HEK293 (cell line): Measurements from ENCODE around the gene CAMK2N1.

Experiments
- CTCF ChIA-PET: fragments of 350-600 bp; formaldehyde crosslinking; extraction: SDS; loops from one replicate; lab custom pipeline; 2021; ENCODE audit warnings: antibody characterized with exemption; lab: Yijun Ruan, JAX
- POLR2A ChIA-PET: fragments of 300-600 bp; formaldehyde crosslinking; extraction: SDS; loops from one replicate; lab custom pipeline; 2020; ENCODE audit warnings: antibody characterized with exemption, inconsistent platforms; lab: Yijun Ruan, JAX
- H3K27ac ChIP-seq: fragments of 200-500 bp; sonication (Bioruptor generic); 2 replicates; pipeline ENCODE4 v1.5.1; 2014; ENCODE audit warnings: low read depth, low read length, control low read depth, inconsistent platforms; ENCODE audit errors: extremely low read depth
- H3K36me3 ChIP-seq, 2 experiments: fragments of 200-500 bp in 1 of 2; sonication (Bioruptor generic) in 1 of 2; 1 replicate in 1 of 2; 2 replicates in 1 of 2; pipeline ENCODE4 v1.5.1; 2014 to 2017; ENCODE audit warnings: inconsistent platforms in 2 of 2, low read length in 2 of 2; ENCODE audit not compliant: control insufficient read depth in 2 of 2, insufficient read depth in 1 of 2
- H3K4me1 ChIP-seq: fragments of 200-500 bp; sonication (Bioruptor generic); 2 replicates; pipeline ENCODE4 v1.5.1; 2014; ENCODE audit warnings: mild to moderate bottlenecking, low read length, inconsistent platforms; ENCODE audit not compliant: control insufficient read depth, insufficient read depth
- H3K4me3 ChIP-seq: 2 replicates; pipeline ENCODE4 v1.5.1; 2011; ENCODE audit warnings: low read depth, mild to moderate bottlenecking, control low read depth, low read length, moderate library complexity
- H3K9me3 ChIP-seq: fragments of 200-500 bp; sonication (Bioruptor generic); 2 replicates; pipeline ENCODE4 v1.5.1; 2014; ENCODE audit warnings: low read depth, low read length, inconsistent platforms; ENCODE audit not compliant: control insufficient read depth, insufficient read depth
- BCL11B ChIP-seq: fragments of 450-650 bp; formaldehyde crosslinking; IDR thresholded peaks from 2 replicates; pipeline ENCODE4 v1.5.1; 2016; ENCODE audit warnings: low read depth, missing biosample characterization, missing genetic modification characterization
- HOXC10 ChIP-seq: sonication (generic); formaldehyde crosslinking; IDR thresholded peaks from 2 replicates; pipeline ENCODE4 v1.8.1; 2023; ENCODE audit warnings: mild to moderate bottlenecking, missing genetic modification reagents
- IKZF3 ChIP-seq: fragments of 450-650 bp; IDR thresholded peaks from 2 replicates; pipeline ENCODE4 v1.5.0; 2018; ENCODE audit warnings: missing biosample characterization, mild to moderate bottlenecking, missing genetic modification characterization, moderate library complexity
- KLF1 ChIP-seq: fragments of 450-650 bp; formaldehyde crosslinking; IDR thresholded peaks from 2 replicates; pipeline ENCODE4 v1.5.1; 2016; ENCODE audit warnings: missing biosample characterization, missing genetic modification characterization
- SP3 ChIP-seq: fragments of 450-650 bp; formaldehyde crosslinking; IDR thresholded peaks from 2 replicates; pipeline ENCODE4 v1.5.1; 2016; ENCODE audit warnings: missing biosample characterization, missing genetic modification characterization
- ZBTB8A ChIP-seq: fragments of 450-650 bp; formaldehyde crosslinking; IDR thresholded peaks from 2 replicates; pipeline ENCODE4 v1.5.1; 2016; ENCODE audit warnings: missing biosample characterization, missing genetic modification characterization
- ZNF221 ChIP-seq: fragments of 450-650 bp; formaldehyde crosslinking; IDR thresholded peaks from 2 replicates; pipeline ENCODE4 v1.5.1; 2017; ENCODE audit warnings: missing biosample characterization, missing genetic modification characterization, borderline replicate concordance
- ZNF239 ChIP-seq: fragments of 450-650 bp; formaldehyde crosslinking; IDR thresholded peaks from 2 replicates; pipeline ENCODE4 v1.5.1; 2016; ENCODE audit warnings: missing biosample characterization, missing genetic modification characterization
- ZNF292 ChIP-seq: fragments of 450-650 bp; formaldehyde crosslinking; IDR thresholded peaks from 2 replicates; pipeline ENCODE4 v1.5.1; 2016; ENCODE audit warnings: low read depth, missing biosample characterization, missing genetic modification characterization, borderline replicate concordance
- ZNF354C ChIP-seq: fragments of 450-650 bp; formaldehyde crosslinking; IDR thresholded peaks from 2 replicates; pipeline ENCODE4 v1.5.1; 2016; ENCODE audit warnings: missing biosample characterization, missing genetic modification characterization, low read depth, borderline replicate concordance
- ZNF514 ChIP-seq: fragments of 450-650 bp; formaldehyde crosslinking; IDR thresholded peaks from 2 replicates; pipeline ENCODE4 v1.5.1; 2016; ENCODE audit warnings: missing biosample characterization, missing genetic modification characterization
- ZNF555 ChIP-seq: fragments of 450-650 bp; formaldehyde crosslinking; conservative IDR thresholded peaks from 2 replicates; pipeline ENCODE4 v1.5.1; 2017; ENCODE audit warnings: missing biosample characterization, mild to moderate bottlenecking, missing genetic modification characterization, inconsistent platforms
- ZNF561 ChIP-seq: fragments of 450-650 bp; IDR thresholded peaks from 2 replicates; pipeline ENCODE4 v1.5.1; 2018; ENCODE audit warnings: missing biosample characterization, missing genetic modification characterization, borderline replicate concordance
- ZNF600 ChIP-seq: fragments of 450-650 bp; formaldehyde crosslinking; IDR thresholded peaks from 2 replicates; pipeline ENCODE4 v1.5.1; 2016; ENCODE audit warnings: missing biosample characterization, missing genetic modification characterization
- TF ChIP-seq, protein P1 (sequence below): fragments of 450-650 bp; formaldehyde crosslinking; IDR thresholded peaks from 2 replicates; pipeline ENCODE4 v1.5.1; 2016; ENCODE audit warnings: missing biosample characterization, missing genetic modification characterization, borderline replicate concordance
- TF ChIP-seq, protein P2 (sequence below): fragments of 450-650 bp; formaldehyde crosslinking; IDR thresholded peaks from 2 replicates; pipeline ENCODE4 v1.5.1; 2016; ENCODE audit warnings: missing biosample characterization, missing genetic modification characterization
- TF ChIP-seq, protein P3 (sequence below): fragments of 450-650 bp; formaldehyde crosslinking; IDR thresholded peaks from 2 replicates; pipeline ENCODE4 v1.5.1; 2016; ENCODE audit warnings: missing biosample characterization, missing genetic modification characterization, low read depth
- TF ChIP-seq, protein P4 (sequence below): fragments of 450-650 bp; formaldehyde crosslinking; IDR thresholded peaks from 2 replicates; pipeline ENCODE4 v1.5.1; 2016; ENCODE audit warnings: missing biosample characterization, missing genetic modification characterization, low read depth

The CAMK2N1 gene

DNA sequence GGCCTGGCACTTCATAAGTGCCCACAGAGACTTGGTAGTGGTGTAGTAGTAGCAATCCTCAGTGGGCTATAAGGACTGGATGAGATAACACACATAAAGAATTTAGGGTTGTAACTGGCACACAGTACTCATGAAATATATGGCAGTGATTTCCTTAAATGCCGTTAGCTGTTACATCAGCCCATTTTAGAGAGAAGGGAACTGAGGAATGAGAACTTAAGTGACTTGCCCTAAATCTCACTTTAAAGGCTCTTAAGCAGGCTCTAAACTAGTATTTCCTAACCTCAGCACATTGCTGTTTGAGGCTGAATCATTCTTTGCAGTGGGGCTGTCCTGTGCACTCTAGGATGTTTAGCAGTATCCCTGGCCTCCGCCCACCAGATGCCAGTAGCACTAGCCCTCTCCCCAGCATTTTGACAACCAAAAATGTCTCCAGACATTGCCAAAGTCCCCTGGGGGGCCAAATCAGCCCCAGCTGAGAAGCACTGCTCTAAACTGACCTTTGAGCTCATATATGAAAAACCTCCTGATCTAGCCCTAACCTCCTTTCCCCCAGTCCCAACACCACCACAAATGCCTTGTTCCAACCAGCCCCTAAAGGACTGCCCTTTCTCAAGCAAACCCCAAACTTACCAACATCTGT lies 11.6 kb downstream of the CAMK2N1 start (continued):
- TF ChIP-seq ZNF239 (tag by site-specific recombination), result no peak
- TF ChIP-seq ZNF354C (tag by site-specific recombination), result no peak
- TF ChIP-seq ZNF514 (tag by site-specific recombination), result no peak
- no peak for TF ChIP-seq IKZF3 (tag by site-specific recombination)
- no peak for TF ChIP-seq ZNF221 (tag by site-specific recombination)
- TF ChIP-seq SP3, result no peak

DNA sequence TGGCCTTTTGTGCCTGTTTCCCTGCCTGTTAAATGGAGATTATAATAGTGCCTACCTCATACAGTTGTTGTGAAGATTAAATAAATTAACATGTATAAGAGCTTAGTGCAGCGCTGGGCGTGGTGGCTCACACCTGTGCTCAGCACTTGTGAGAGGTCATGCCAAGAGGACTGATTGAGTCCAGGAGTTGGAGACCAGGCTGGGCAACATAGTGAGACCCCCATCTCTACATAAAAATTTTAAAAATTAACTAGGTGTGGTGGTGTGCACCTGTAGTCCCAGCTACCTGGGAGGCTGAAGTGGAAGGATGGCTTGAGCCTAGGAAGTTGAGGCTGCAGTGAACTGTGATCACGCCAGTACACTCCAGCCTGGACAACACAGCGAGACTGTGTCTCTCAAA lies 12.1 kb downstream of the CAMK2N1 start:
- no peak overlapping the region for H3K27ac ChIP-seq
- ChIA-PET CTCF (interaction anchor here (1.0 to 1.4 kb wide), 2 partner anchors 20 to 556 kb away, joined by 3 read pairs; no protein-coding TSS in a partner anchor), POLR2A (no interaction called here)
- H3K4me1 ChIP-seq, result peaks cover 4% of the 10 kb centered on the region
- TF ChIP-seq ZNF600 (tag by site-specific recombination) (no peak), KLF1 (no peak), HOXC10 (CRISPR knock-in tag) (no peak), ZNF292 (no peak), ZNF561 (tag by site-specific recombination) (no peak), ZBTB8A (tag by site-specific recombination) (no peak), BCL11B (tag by site-specific recombination) (no peak), ZNF555 (tag by site-specific recombination) (no peak), ZNF221 (tag by site-specific recombination) (no peak)
- TF ChIP-seq, protein P1, sequence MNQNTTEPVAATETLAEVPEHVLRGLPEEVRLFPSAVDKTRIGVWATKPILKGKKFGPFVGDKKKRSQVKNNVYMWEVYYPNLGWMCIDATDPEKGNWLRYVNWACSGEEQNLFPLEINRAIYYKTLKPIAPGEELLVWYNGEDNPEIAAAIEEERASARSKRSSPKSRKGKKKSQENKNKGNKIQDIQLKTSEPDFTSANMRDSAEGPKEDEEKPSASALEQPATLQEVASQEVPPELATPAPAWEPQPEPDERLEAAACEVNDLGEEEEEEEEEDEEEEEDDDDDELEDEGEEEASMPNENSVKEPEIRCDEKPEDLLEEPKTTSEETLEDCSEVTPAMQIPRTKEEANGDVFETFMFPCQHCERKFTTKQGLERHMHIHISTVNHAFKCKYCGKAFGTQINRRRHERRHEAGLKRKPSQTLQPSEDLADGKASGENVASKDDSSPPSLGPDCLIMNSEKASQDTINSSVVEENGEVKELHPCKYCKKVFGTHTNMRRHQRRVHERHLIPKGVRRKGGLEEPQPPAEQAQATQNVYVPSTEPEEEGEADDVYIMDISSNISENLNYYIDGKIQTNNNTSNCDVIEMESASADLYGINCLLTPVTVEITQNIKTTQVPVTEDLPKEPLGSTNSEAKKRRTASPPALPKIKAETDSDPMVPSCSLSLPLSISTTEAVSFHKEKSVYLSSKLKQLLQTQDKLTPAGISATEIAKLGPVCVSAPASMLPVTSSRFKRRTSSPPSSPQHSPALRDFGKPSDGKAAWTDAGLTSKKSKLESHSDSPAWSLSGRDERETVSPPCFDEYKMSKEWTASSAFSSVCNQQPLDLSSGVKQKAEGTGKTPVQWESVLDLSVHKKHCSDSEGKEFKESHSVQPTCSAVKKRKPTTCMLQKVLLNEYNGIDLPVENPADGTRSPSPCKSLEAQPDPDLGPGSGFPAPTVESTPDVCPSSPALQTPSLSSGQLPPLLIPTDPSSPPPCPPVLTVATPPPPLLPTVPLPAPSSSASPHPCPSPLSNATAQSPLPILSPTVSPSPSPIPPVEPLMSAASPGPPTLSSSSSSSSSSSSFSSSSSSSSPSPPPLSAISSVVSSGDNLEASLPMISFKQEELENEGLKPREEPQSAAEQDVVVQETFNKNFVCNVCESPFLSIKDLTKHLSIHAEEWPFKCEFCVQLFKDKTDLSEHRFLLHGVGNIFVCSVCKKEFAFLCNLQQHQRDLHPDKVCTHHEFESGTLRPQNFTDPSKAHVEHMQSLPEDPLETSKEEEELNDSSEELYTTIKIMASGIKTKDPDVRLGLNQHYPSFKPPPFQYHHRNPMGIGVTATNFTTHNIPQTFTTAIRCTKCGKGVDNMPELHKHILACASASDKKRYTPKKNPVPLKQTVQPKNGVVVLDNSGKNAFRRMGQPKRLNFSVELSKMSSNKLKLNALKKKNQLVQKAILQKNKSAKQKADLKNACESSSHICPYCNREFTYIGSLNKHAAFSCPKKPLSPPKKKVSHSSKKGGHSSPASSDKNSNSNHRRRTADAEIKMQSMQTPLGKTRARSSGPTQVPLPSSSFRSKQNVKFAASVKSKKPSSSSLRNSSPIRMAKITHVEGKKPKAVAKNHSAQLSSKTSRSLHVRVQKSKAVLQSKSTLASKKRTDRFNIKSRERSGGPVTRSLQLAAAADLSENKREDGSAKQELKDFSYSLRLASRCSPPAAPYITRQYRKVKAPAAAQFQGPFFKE (tag by site-specific recombination), result no peak
- TF ChIP-seq, protein P2, sequence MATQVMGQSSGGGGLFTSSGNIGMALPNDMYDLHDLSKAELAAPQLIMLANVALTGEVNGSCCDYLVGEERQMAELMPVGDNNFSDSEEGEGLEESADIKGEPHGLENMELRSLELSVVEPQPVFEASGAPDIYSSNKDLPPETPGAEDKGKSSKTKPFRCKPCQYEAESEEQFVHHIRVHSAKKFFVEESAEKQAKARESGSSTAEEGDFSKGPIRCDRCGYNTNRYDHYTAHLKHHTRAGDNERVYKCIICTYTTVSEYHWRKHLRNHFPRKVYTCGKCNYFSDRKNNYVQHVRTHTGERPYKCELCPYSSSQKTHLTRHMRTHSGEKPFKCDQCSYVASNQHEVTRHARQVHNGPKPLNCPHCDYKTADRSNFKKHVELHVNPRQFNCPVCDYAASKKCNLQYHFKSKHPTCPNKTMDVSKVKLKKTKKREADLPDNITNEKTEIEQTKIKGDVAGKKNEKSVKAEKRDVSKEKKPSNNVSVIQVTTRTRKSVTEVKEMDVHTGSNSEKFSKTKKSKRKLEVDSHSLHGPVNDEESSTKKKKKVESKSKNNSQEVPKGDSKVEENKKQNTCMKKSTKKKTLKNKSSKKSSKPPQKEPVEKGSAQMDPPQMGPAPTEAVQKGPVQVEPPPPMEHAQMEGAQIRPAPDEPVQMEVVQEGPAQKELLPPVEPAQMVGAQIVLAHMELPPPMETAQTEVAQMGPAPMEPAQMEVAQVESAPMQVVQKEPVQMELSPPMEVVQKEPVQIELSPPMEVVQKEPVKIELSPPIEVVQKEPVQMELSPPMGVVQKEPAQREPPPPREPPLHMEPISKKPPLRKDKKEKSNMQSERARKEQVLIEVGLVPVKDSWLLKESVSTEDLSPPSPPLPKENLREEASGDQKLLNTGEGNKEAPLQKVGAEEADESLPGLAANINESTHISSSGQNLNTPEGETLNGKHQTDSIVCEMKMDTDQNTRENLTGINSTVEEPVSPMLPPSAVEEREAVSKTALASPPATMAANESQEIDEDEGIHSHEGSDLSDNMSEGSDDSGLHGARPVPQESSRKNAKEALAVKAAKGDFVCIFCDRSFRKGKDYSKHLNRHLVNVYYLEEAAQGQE (tag by site-specific recombination), result no peak
- TF ChIP-seq, protein P3, sequence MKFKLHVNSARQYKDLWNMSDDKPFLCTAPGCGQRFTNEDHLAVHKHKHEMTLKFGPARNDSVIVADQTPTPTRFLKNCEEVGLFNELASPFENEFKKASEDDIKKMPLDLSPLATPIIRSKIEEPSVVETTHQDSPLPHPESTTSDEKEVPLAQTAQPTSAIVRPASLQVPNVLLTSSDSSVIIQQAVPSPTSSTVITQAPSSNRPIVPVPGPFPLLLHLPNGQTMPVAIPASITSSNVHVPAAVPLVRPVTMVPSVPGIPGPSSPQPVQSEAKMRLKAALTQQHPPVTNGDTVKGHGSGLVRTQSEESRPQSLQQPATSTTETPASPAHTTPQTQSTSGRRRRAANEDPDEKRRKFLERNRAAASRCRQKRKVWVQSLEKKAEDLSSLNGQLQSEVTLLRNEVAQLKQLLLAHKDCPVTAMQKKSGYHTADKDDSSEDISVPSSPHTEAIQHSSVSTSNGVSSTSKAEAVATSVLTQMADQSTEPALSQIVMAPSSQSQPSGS (tag by site-specific recombination), result no peak
- TF ChIP-seq, protein P4, sequence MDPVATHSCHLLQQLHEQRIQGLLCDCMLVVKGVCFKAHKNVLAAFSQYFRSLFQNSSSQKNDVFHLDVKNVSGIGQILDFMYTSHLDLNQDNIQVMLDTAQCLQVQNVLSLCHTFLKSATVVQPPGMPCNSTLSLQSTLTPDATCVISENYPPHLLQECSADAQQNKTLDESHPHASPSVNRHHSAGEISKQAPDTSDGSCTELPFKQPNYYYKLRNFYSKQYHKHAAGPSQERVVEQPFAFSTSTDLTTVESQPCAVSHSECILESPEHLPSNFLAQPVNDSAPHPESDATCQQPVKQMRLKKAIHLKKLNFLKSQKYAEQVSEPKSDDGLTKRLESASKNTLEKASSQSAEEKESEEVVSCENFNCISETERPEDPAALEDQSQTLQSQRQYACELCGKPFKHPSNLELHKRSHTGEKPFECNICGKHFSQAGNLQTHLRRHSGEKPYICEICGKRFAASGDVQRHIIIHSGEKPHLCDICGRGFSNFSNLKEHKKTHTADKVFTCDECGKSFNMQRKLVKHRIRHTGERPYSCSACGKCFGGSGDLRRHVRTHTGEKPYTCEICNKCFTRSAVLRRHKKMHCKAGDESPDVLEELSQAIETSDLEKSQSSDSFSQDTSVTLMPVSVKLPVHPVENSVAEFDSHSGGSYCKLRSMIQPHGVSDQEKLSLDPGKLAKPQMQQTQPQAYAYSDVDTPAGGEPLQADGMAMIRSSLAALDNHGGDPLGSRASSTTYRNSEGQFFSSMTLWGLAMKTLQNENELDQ (tag by site-specific recombination), result no peak
- TF ChIP-seq, all 188 proteins: peak for 0
- H3K36me3 ChIP-seq, result no peaks in the 10 kb centered on the region
- no peak overlapping the region for H3K4me3 ChIP-seq
- H3K9me3 ChIP-seq, result no peaks in the 10 kb centered on the region
